HG03108 (cell line): ENCODE measurements around the gene SRGAP1.

Experiments
- ATAC-seq: cut with Tn5 transposase; IDR thresholded peaks from one replicate; pipeline ENCODE4 v1.9.1; 2021; ENCODE audit warnings: moderate library complexity; ENCODE audit not compliant: unreplicated experiment

Gene SRGAP1

GRCh38 chr12:63961048-63961447 lies 116.5 kb downstream of the SRGAP1 start:
- no peak for ATAC-seq

- no peak for ATAC-seq
These were observed 117.0 kb downstream of the SRGAP1 start for GRCh38 chr12:63961543-63961942.

- no peak for ATAC-seq
These were observed 119.4 kb downstream of the SRGAP1 start for GRCh38 chr12:63963868-63964267.

GRCh38 chr12:63964301-63964700 lies 119.8 kb downstream of the SRGAP1 start:
- ATAC-seq: no peak

- no peak for ATAC-seq
These were observed 121.6 kb downstream of the SRGAP1 start for GRCh38 chr12:63965936-63966605.

- no peak for ATAC-seq
These were observed 122.1 kb downstream of the SRGAP1 start for GRCh38 chr12:63966606-63966975.

GRCh38 chr12:63967358-63968145 lies 123.1 kb downstream of the SRGAP1 start:
- no peak for ATAC-seq

- no peak for ATAC-seq
These were observed 124.2 kb downstream of the SRGAP1 start for GRCh38 chr12:63968673-63969072.

GRCh38 chr12:63976902-63977395 lies 132.4 kb downstream of the SRGAP1 start:
- no peak for ATAC-seq

- no peak for ATAC-seq
These were observed 132.9 kb downstream of the SRGAP1 start for GRCh38 chr12:63977441-63977840.

- no peak for ATAC-seq
These were observed 134.0 kb downstream of the SRGAP1 start for GRCh38 chr12:63978519-63978918.

- no peak for ATAC-seq
These were observed 135.7 kb downstream of the SRGAP1 start for GRCh38 chr12:63980211-63980610.

- no peak for ATAC-seq
These were observed 136.8 kb downstream of the SRGAP1 start for GRCh38 chr12:63981343-63981742.

- ATAC-seq: no peak
These were observed 138.2 kb downstream of the SRGAP1 start for GRCh38 chr12:63982604-63983295.

GRCh38 chr12:63985456-63985855 lies 141.0 kb downstream of the SRGAP1 start:
- no peak for ATAC-seq

- ATAC-seq: no peak
These were observed 141.4 kb downstream of the SRGAP1 start for GRCh38 chr12:63985945-63986344.

GRCh38 chr12:63989301-63989845 lies 144.9 kb downstream of the SRGAP1 start:
- no peak for ATAC-seq

GRCh38 chr12:63990828-63991547 lies 146.5 kb downstream of the SRGAP1 start:
- no peak for ATAC-seq

- no peak for ATAC-seq
These were observed 150.2 kb downstream of the SRGAP1 start for GRCh38 chr12:63994704-63995103.

- no peak for ATAC-seq
These were observed 151.0 kb downstream of the SRGAP1 start for GRCh38 chr12:63995512-63995911.

GRCh38 chr12:63996556-63996955 lies 152.1 kb downstream of the SRGAP1 start:
- no peak for ATAC-seq
